Measurements from ENCODE around the gene RGS7.
"Not testable (repeated sequence)": the region's sequence is repeated elsewhere in the genome, so short reads cannot be mapped to it uniquely, and the experiment has no call there.

RGS7 gene

DNA sequence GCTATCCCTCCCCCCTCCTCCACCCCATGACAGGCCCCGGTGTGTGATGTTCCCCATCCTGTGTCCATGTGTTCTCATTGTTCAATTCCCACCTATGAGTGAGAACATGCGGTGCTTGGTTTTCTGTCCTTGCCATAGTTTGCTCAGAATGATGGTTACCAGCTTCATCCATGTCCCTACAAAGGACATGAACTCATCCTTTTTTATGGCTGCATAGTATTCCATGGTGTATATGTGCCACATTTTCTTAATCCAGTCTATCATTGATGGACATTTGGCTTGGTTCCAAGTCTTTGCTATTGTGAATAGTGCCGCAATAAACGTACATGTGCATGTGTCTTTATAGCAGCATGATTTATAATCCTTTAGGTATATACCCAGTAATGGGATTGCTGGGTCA lies 461.6 kb downstream of the RGS7 start:
- not testable (repeated sequence) for DNase-seq

DNA sequence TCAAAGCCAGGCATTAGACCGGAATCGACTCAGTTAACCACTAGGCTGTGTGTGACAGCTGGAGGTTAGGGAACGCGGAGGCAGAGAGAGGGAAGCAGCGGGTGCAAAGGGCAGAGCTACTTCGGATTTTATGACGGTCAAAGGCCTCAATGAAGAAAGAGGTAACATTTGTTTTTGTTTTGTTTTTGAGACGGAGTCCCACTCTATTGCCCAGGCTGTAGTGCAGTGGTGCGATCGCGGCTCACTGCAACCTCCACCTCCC lies 468.3 kb downstream of the RGS7 start:
- DNase-seq: no peak

DNA sequence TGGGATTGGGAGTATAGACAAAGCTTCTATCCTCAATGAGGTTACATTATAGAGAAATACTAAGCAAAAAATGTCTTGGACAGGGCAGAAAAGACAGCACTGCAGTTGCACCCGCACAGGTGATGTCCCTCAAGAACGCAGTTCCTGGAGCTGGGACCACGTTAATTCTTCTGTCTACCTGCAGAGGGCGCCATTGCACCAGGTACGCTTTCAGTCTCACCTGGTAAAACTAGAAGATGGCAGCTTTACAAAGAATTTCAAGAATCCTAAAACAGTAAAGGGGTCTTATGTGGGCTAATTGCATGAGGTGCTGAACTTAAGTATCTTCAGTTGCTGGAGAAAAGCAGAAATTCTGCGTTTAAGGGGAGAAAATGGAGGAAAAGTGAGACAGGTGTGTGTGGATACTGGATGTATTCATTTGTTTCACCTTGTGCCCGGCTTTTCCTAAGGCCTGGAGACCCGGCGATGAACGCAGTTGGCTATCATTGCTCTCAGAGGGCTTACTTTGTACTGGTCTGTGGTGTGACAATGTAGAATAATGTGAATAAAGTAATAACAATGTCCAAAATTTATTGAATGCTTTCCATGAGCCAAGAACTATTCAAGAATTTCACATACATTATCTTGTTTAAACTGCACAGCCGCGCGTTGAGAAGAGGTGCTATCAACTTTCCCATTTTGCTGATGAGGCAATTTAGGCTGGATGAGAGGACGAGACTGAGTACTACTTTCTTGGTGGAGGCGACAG lies 468.8 kb downstream of the RGS7 start:
- peak; percentile 30 to 37 for DNase-seq

DNA sequence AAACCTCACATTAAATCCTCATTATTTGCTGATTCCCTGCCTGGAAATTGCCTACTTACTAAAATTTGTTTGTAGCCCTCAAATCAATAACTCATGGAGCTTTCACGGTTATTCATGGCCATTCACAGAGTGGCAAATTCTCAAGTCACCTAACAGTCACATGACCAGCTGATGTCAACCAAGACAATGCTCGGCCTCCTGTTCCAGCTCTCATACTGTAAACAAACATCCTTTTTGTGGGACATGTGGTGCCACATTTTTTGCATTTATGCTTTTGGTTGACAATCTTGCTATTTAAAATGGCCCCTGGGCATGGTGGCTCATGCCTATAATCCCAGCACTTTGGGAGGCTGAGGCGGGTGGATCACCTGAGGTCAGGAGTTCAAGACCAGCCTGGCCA lies 473.5 kb downstream of the RGS7 start:
- DNase-seq: no peak

DNA sequence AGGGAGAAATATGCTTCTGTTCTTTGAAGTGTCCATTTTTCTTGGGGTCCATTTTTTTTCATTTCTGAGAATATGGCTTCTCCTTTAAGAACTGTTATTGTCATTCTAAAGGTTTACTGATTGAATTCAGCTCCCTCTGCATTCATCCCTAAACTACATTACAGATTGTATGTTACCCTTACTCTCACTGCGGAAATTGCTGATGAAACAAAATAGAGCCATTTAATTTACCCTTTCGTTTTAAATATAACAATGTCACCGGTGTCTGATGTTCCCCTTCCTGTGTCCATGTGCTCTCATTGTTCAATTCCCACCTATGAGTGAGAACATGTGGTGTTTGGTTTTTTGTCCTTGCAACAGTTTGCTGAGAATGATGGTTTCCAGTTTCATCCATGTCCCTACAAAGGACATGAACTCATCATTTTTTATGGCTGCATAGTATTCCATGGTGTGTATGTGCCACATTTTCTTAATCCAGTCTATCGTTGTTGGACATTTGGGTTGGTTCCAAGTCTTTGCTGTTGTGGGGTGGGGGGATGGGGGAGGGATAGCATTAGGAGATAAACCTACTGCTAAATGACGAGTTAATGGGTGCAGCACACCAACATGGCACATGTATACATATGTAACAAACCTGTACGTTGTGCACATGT lies 474.2 kb downstream of the RGS7 start:
- not testable (repeated sequence) for DNase-seq

DNA sequence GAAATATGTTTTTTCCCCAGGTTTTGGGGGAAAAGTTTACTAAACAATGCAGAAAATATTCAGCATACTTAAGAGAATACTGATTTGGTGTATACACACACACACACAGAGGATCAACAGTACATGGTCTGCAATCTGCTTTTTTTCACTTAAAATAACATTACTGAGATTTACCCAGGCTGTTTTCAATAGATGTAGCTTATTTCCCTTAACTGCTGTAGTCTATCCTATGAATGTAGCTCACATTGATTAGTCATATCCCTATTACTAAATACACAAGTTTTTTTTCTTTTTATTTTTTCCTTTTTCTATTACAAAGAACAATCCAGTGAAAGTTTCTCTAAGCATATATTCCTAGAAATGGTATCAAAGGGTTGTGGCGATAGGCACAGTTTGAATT lies 478.4 kb downstream of the RGS7 start:
- no peak for DNase-seq

DNA sequence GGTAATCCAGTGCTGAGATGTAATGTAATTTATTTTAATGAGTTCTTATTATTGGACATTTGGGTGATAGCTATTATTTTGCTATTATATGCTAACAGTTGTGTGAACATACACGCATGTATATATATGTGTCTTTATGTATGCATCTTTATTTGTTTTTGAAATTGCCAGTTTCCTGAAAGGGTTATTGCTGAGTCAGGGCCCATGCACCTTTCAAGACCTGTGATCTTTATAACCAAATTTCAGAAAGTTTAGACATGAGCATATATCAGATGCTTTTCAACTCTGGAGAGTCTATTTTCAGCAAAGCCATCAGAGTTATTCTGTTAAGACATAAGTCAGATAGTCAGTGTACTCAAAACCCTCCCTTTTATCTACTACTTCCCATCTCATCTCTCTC lies 479.4 kb downstream of the RGS7 start:
- DNase-seq: no peak

DNA sequence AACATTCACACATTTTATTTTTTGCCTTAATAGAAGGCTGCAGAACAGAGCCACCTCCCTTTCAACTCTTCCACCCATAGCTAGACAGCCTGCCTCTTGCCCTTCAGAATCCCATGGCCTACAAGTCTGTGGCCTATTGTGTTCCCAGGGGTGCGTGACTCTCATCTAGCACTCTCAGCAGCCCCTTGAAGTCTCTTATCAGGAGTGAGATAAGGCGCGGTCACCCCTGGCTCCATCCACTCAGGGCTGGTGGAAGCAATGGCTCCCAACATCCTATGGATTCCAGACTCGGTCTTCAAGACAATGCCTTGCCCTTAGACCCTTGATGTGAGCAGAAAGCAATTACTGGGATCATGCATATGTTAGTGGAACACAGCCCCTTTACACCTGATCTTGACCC lies 480.9 kb downstream of the RGS7 start:
- no peak for DNase-seq

DNA sequence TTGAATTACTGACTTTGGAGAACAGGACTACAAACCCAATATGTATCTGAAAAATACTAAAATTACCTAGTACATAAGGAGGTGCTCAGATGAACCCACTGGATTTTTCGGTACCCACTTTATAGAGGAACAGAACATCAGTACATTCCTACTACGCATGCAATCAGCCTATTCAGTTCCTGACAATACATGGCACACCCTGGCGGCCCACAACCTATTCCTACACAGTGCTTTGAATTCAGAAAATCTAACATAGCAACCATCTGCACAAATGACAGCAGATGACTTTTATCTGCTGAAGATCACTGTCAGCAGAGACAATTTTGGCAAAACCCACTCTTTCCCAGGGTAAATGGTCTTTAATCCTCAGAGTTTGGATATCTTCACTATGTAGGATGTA lies 487.9 kb downstream of the RGS7 start:
- DNase-seq: no peak

DNA sequence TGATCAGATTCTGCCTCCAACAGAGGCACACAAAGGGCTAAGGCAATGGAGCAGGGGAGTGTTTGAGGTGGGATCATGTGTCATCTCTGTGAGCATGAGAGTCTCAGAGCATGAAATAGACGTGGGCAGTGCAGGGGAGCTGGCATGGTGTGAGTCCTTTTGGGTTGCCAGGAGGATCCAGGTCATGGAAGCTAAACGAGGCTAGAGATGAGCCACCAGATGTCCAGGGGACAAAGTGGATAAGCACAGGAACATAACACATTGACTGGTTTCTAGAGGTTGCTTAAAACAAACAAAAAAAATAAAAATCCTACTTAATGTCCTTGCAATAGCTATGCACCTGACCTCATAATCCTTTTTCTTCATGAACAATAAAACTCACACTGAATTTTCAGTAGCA lies 490.3 kb downstream of the RGS7 start:
- DNase-seq: no peak

DNA sequence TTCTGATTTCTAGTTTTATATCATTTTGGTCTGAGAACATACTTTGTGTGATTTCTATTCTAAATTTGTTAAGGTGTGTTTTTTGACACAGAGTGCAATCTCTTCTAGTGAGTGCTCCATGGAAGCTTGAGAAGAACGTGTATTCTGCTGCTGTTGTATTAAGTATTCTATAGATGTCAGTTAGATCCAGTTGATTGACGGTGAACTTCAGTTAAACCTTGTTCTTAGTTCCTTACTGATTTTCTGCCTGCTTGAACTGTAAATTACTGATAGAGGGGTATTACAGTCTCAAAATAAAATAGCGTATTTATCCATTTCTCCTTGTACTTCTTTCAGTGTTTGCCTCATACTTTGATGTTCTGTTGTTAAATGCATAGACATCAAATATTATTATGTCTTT lies 497.0 kb downstream of the RGS7 start:
- DNase-seq: no peak

DNA sequence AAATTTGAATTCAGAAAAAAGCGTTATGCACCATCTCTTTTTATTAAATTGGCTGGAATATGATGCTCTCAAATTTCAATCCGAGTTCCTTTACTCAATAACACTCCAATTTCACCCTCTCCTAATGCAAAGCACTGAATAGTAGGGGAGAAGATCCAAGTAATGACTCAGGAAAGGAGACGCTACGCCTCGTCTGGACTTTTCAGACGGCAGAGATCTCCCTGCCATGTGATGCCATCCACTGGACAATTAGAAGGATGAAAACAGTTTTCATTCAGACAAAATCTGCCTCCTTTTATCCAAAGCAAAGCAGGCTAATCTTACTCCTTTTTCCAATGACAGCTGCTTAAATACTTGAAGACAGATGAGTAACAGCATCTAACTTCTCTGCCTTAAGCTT lies 502.6 kb downstream of the RGS7 start:
- DNase-seq: no peak

DNA sequence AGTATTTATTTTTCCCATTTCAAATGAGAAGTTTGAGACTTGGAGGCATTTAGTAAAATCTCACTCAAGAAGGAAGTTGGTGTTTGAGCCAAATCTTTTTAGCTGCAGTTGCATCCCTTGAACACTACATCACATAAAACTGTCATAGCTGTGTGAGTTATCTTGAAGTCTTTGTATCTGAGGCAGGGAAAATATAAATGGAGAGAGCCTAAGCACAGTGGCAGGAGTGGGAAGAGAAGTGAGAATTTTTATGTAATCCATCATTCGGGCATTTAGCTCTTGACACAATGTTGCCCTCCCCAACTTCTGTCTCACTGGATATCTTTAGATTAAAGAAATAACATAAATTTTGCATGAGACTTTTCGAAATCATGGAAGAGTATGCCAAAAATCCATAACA lies 509.7 kb downstream of the RGS7 start:
- DNase-seq: no peak

DNA sequence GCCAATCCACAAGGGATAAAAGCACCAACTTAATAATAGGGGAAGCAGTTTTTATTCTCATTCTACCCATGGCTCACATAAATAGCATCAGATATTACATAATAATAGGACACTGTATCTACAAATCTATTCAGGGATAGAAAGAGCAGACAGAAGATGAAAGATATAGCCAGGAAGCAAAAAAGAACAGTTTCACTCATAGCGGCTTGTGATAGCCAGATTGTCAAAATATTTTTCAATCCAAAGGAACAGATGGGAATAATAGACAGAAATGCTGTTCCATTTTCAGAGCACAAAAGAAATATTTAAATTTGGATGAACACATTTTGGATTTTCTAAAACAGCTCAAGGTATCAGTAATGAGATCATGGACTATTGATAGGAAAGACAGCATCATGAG lies 512.5 kb downstream of the RGS7 start:
- DNase-seq: no peak

DNA sequence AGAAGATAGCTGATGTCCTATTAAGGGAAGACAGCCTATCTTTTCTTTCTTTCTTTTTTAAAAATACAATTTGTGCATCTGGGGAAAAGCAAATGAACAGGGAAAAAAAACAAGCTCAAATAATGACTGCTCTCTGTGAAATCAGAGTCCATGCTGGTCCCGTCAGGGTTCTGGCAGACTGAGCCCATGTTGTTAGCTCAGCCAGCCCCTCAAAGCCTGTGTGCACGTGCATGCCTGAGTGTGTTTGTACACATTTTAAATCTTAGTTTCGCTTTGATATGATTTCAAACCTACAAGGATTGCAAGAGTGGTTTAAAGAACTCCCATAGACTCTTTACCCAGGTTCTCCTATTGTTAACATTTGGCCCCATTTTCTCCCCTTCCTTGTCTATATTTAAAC lies 513.2 kb downstream of the RGS7 start:
- DNase-seq: no peak

DNA sequence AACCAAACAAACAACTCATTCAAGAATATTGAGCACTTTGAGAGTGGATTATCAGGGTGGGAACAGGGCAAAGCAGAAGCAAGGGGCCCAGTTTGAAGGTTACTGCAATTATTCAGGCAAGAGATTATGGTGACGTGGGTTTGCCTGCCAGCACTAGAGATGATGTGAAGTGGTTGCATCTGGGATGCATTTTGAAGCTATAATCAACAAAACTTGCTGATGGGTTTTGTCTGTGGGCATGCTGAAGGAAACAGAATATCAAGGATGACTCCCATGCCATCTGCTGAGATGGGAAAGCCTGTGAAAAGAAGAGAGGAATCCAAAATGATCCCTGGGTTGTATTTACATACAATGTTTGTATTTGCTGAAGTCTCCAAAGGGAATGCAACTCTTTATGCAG lies 520.7 kb downstream of the RGS7 start:
- no peak for DNase-seq

DNA sequence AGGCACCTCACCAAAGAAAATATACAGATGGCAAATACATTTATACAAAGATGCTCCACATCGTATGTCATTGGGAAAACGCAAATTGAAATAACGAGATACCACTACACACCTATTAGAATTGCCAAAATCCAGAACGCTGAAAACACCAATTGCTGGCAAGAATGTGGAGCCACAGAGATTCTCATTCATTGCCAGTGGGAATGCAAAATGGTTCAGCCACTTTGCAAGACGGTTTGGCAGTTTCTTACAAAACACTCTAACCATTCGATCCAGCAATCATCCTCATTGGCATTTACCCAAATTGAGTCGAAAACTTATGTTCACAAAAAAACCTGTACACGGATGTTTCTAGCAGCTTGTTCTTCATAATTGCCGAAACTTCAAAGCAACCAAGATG lies 521.7 kb downstream of the RGS7 start:
- DNase-seq: no peak

DNA sequence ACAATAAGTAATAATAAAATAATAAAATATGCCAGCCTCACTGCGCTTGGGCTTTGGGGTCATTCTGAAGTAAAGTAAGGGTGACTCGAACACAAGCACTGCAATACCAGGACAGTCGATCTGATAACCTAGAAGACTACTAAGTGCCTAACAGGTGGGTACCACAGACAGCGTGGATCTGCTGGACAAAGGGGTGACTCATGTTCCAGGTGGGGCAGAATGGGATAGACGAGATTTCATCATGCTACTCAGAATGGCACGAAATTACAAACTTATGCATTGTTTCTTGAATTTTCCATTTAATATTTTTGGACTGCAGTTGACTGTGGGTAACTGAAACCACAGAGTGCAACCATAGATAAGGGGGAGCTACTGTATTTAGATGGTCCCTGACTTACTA lies 523.9 kb downstream of the RGS7 start:
- no peak for DNase-seq

DNA sequence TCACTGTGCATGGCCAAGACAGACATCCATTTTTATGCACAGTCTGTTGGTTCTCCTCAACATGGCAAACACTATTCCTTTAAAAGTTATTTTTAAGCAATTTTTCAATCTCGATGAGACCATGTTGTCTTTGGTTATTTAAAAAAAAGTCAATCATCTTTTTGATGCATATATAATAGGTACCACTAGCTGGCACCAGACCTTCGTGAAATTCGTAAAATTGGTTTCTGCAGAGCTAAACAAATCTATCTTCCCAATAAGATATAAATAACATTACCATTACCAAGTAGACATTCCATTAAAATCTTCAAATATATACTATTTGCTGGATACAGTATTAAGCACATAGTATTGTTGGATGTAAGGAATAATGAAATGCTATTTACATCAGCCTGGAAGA lies 525.1 kb downstream of the RGS7 start:
- no peak for DNase-seq

DNA sequence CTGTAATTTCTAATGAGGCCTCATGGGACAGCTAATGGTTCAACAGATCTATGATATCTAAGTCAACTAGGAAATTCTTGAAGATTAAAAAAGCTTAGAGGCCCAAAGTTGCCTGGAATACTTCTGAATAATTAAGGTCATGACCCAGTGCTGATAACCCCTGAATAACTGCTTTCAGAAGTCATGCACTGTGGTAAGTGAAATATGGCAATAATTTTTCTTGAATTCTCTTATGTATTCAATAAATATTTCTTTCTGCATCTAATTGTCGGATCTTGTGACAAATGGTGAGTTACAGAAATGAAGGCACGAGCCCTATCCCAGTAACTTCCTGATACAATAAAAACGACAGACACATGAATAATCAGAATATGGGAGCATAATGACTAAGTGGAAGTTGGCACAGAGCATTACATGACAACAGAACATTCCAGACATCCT lies 525.8 kb downstream of the RGS7 start:
- DNase-seq: no peak

DNA sequence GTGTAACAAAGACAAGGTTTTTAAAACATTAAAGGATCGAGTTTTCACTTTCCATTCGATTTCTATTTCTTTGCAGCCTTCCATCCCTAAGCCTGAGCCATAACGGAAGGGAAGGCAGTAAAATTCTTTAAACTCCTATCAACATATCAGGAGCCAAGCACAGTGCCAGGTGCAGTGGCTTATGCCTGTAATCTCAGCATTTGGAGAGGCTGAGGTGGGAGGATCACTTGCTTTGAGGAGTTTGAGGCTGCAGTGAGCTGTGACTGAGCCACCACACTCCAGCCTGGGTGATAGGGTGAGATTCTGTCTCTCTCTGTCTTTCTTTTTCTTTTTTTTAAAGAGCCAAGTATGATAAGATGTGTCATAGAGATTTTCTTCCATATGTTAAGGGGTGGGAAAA lies 527.5 kb downstream of the RGS7 start:
- no peak for DNase-seq

DNA sequence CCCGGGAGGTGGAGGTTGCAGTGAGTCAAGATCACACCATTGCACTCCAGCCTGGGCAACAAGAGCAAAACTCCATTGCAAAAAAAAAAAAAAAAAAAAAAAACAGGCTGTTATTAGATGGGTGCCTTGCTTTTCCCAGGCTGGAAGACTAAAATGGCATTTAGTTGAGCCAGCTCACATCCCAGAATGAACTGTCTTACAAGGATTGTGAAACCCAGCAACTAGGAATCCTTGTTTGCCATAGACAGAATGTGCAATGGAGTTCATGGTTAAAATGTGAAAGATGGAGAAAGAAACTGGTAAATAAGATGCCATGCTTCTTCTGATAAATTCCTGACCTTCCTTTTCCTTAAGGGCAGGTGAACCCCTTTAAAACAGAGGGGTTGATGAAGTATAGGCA lies 529.2 kb downstream of the RGS7 start:
- no peak for DNase-seq

DNA sequence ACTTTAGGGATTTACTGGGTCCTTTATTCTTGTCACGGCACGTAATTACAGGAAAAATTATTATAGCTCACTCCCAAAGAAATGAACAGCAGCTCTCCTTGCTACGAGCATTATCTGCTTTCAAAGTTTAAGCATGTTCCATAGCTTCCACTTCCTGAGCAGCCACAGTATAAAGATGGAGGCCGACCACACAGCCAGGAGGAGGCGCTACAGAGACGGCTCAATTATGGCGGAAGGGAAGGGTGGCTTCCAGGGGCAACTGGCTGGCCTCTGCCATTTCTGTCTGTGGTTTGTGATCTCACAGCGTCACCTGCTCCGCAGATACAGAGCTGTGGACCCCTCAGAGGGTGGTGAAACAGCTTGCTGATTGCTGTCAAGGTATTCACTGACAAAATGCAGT lies 532.8 kb downstream of the RGS7 start:
- DNase-seq: no peak

DNA sequence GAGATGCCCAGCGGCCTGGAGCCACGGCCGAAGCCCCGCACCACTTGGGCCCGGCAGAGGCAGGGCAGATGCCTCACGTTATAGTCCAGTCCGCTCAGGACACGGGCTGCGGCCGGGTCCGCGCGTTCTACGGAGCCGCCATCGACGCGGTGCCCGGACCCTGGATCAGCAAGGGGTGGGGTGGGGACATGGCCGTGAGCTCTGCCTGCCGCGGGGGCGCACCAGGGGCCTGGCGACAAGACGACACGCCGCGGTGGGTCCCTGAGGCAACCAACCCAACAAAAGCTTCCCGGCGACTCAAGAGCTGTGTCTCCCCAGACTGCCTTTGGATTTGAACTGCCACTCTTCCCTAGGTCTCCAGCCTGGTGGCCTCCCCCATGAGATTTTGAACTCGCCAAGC lies 533.6 kb downstream of the RGS7 start:
- no peak for DNase-seq

DNA sequence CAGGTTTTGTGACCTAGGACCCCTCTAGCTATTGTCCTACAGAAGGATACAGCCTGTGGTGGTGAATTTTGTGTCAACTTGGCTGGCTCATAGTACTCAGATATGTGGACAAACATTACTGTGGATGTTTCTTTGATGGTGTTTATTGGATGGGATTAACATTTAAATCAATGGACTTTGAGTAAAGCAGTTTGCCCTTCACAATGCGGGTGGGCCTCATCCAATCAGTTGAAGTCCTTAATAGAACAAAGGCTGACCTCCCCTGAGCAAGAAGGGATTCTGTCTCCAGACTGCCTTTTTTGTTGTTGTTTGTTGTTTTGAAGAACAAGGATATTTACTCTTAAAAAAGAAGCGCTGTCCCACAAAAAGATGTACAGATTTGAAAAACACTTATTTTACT lies 535.1 kb downstream of the RGS7 start:
- DNase-seq: no peak
